Activated naive CD4-positive, alpha-beta T cell treated with anti-CD3 and anti-CD28 coated beads, Interleukin-2, amount 50 U/mL, for 24 hours (primary cell): ENCODE data around the gene LILRB3.
"Not testable (repeated sequence)": the region's sequence is repeated elsewhere in the genome, so short reads cannot be mapped to it uniquely, and the experiment has no call there.

Source experiments
- H3K27ac Mint-ChIP-seq: one replicate; pipeline ENCODE4 v1.8.0; 2021; ENCODE audit warnings: mild to moderate bottlenecking, mixed read lengths
- H3K27me3 Mint-ChIP-seq: one replicate; pipeline ENCODE4 v1.8.0; 2021; ENCODE audit warnings: mixed read lengths
- H3K36me3 Mint-ChIP-seq: one replicate; pipeline ENCODE4 v1.8.0; 2021; ENCODE audit warnings: mixed read lengths
- H3K4me1 Mint-ChIP-seq: one replicate; pipeline ENCODE4 v1.8.0; 2021; ENCODE audit warnings: mixed read lengths
- H3K4me3 Mint-ChIP-seq: one replicate; pipeline ENCODE4 v1.8.0; 2021; ENCODE audit warnings: mild to moderate bottlenecking, mixed read lengths
- H3K9me3 Mint-ChIP-seq: one replicate; pipeline ENCODE4 v1.8.0; 2021; ENCODE audit warnings: mixed read lengths

The LILRB3 gene

DNA sequence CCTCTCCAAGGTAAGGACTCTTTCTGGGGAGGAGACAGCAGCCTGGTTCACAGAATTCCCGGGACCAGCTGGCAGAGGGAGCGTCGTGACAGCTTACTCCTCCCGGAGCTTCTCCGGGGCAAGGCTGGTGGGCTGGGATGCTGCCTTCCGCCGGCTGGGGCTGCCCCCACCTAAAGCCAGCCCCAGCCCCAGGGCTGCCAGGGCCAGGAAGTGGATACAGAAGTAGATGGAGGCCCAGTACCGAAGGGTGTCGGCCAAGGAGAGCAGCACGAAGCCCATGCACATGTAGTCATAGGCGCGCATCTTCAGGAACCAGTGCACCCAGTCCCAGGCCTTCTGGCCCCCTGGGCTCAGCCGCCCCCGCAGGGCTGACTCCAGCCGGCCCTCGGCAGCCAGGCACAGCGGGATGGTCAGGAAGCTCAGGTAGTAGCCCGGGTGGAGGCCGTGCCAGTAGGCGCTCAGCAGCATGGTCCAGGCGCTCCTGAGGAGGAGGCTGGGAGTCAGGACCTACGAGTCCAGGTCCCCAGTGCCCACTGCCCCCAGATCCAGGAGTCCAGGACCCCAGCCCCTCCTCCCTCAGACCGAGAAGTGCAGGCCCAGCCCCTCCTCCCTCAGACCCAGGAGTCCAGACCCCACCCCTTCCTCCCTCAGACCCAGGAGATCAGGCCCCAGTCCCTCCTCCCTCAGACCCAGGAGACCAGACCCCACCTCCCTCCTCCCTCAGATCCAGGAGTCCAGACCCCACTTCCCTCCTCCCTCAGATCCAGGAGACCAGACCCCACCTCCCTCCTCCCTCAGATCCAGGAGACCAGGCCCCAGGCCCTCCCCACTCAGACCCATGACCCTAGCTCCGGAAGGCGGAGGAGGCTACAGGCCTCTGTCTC is 48.6 kb downstream of the LILRB3 start:
- Mint-ChIP-seq H3K27ac (no peak overlapping the region), H3K4me3 (no peak overlapping the region)

DNA sequence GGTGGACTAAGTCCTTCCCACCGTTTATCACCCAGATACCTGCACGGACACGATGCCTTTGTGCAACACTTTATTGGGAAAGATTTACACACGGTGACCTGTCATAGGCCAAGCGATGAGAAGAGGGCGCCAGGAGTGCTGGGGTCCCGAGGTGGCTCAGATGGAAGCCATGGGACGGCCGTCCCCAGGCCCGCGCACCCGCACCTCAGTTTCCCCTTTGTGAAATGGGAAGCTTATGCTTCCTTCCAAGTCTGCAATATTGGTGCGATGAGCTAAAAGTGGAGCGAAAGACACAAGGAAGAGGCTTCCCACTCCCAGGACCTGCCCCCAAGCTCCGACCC is 49.5 kb downstream of the LILRB3 start:
- no peak overlapping the region for H3K4me3 Mint-ChIP-seq
- H3K36me3 Mint-ChIP-seq = peaks cover 4% of the 10 kb centered on the region
- no peaks in the 10 kb centered on the region for H3K9me3 Mint-ChIP-seq
- no peaks in the 10 kb centered on the region for H3K27me3 Mint-ChIP-seq
- H3K4me1 Mint-ChIP-seq = no peaks in the 10 kb centered on the region
- H3K27ac Mint-ChIP-seq = no peak overlapping the region

More for the DNA sequence above, 48.6 kb downstream of the LILRB3 start:
- H3K9me3 Mint-ChIP-seq = no peaks in the 10 kb centered on the region
- peaks cover 4% of the 10 kb centered on the region for H3K36me3 Mint-ChIP-seq
- no peaks in the 10 kb centered on the region for H3K4me1 Mint-ChIP-seq
- H3K27me3 Mint-ChIP-seq = no peaks in the 10 kb centered on the region

DNA sequence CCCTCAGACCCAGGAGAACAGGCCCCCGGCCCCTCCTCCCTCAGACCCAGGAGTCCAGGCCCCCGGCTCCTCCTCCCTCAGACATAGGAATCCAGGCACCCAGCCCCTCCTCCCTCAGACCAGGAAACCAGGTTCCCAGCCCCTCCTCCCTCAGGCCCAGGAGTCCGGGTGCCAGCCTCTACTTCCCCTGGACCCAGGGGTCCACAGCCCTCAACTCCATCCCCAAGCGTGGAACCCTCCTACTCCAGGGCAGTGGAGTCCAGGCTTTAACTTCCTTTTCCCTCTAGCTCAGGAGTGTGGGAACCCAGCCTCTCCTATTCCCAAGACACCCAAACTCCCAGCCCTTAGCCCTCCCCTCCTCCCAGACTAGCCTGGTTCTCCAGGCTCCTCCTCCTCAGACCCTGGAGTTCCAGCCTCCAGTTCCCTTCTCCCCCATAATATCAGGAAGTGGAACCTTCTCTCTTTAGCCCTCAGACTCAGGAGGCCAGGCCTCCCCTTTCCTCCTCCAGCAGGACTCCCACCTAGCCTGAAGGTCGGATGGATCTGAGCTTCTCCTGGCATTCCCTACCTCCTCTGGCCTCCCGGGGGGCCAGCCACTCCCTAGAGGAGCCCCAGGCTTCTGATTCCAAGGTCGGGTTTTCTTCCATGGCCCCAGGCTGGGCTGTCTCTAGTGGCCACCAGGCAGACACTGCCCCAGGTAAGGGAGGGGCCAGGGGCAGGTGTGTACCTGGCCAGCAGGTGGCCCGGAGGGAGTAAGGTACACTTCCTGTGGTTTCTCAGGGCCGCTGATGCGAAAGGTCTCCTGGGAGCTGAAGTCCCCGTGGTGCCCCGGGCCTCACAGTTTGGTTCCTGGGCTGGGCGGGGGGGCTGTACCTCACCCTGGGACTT is 50.1 kb downstream of the LILRB3 start, which contains the start of gene TMC4:
TSS of gene TMC4 (minus strand) at position 690 of the 888 bp plus-strand sequence. CDS start at position 647, 43 bp downstream.
- no peaks in the 10 kb centered on the region for H3K27me3 Mint-ChIP-seq
- no peak within 1 kb of the TSS for H3K27ac Mint-ChIP-seq
- H3K4me1 Mint-ChIP-seq = no peaks in the 10 kb centered on the region
- H3K4me3 Mint-ChIP-seq = no peak within 1 kb of the TSS
- H3K36me3 Mint-ChIP-seq = peaks cover 2% of the 10 kb centered on the region
- H3K9me3 Mint-ChIP-seq = no peaks in the 10 kb centered on the region

DNA sequence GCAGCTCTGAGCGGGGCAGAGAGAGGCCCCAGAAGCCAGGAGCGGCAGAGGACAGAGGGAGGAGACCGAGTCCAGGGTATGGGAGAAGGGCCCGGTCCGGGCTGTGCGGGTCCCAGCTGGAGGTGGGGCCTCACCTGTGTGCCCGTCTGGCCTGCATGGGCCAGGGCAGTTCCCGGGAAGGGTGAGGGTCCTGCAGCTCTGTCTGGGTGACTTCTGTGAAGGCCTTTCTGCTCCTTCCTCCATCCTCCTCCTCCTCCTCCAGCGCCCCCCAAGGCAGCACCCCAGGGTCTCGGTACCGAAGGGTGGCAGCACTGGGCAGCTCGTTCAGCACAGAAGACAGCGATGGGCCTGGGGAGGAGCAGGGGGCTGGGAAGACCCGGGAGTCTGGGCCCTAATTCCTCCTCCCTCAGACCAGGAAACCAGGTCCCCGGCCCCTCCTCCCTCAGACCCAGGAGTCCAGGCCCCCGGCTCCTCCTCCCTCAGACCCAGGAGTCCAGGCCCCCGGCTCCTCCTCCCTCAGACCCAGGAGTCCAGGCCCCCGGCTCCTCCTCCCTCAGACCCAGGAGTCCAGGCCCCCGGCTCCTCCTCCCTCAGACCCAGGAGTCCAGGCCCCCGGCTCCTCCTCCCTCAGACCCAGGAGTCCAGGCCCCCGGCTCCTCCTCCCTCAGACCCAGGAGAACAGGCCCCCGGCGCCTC is 50.9 kb downstream of the LILRB3 start:
- H3K27me3 Mint-ChIP-seq, H3K4me3 Mint-ChIP-seq, H3K4me1 Mint-ChIP-seq, H3K36me3 Mint-ChIP-seq, H3K9me3 Mint-ChIP-seq: not testable (repeated sequence)
- peak overlapping the region; percentile 83 for H3K27ac Mint-ChIP-seq

DNA sequence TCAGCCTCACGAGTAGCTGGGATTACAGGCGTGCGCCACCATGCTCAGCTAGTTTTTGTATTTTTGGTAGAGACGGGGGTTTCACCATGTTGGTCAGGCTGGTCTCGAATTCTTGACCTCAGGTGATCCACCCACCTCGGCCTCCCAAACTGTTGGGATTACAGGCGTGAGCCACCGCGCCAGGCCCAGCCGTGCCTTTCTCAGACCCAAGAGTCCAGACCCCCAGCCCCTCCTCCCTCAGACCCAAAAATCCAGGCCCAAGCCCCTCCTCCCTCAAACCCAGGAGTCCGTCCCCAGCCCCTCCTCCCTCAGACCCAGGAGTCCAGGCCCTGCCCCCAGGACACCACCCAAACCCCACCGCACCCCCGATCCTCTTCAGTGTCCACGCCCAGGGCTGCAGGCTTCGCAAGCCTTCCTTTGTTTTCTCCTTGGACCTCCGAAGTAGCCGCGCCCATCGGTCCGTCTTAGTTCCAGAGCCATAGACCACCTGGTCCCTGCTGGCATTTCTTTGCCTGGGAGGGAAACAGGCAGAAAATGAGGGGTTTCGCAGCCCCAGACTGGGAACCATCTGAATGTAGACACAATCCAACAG is 53.6 kb downstream of the LILRB3 start:
- no peak overlapping the region for H3K27ac Mint-ChIP-seq
- H3K4me3 Mint-ChIP-seq = no peak overlapping the region
- H3K36me3 Mint-ChIP-seq = no peaks in the 10 kb centered on the region

DNA sequence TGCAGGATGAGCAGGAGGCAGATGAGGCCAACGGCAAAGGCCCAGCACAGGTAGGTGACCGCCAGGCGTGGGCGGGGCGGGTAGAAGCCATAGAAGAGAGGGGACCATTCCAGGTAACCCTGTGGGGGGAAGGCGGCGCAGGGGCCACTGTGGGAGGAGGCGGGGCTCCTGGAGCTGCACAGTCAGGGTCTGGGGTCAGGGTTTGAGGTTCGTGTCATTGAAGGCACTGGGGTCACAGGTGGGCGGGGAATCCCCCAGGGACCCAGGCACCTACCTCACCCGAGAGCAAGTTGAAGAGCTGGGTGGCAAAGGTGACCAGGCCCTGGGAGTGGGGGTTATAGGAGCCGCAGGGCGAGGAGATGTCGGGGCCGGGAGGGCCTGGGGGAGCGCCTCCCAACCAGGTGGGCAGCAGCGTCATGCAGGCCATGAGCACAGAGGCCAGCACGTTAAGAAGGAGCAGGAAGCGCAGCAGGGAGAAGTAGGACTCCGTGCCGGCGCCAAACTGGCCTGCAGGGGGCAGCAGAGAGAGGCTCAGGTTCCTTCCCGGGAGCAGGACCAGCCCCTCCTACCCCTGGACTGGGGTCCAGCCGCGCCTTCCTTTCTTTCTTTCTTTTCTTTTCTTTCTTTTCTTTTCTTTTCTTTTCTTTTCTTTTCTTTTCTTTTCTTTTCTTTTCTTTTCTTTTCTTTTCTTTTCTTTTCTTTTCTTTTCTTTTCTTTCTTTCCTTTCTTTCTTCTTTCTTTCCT is 54.5 kb downstream of the LILRB3 start:
- H3K4me1 Mint-ChIP-seq = peaks cover 12% of the 10 kb centered on the region
- H3K4me3 Mint-ChIP-seq = peak overlapping the region; percentile 19
- no peaks in the 10 kb centered on the region for H3K36me3 Mint-ChIP-seq
- no peaks in the 10 kb centered on the region for H3K27me3 Mint-ChIP-seq
- H3K27ac Mint-ChIP-seq = no peak overlapping the region
- H3K9me3 Mint-ChIP-seq = no peaks in the 10 kb centered on the region

More for the DNA sequence above, 53.6 kb downstream of the LILRB3 start:
- H3K9me3 Mint-ChIP-seq = no peaks in the 10 kb centered on the region
- H3K27me3 Mint-ChIP-seq = no peaks in the 10 kb centered on the region
- peaks cover 5% of the 10 kb centered on the region for H3K4me1 Mint-ChIP-seq
